ENCODE data around the gene MGAT5. TPM values are rescaled to one million over a fixed set of nuclear protein-coding genes. Genes with fewer than 3 reads are reported as not detected.
A peak's percentile ranks its signal among the peaks of the same experiment; 100 is the strongest.

Gene MGAT5
- total RNA-seq (2021; ENCODE audit: unreplicated experiment) (34.0 TPM), Bru-seq, nascent RNA (percentile 69 among the genes with signal in this experiment), BruChase-seq, experiment 1, labeled RNA remaining after a 6-hour chase (percentile 65 among the genes with signal in this experiment), BruChase-seq, experiment 2, labeled RNA remaining after a 2-hour chase (percentile 61 among the genes with signal in this experiment)
- polyA plus RNA-seq (2012) = 12.2 and 14.3 TPM in 2 replicates
- long read RNA-seq, partial matches to known transcripts = 2 of 42 reads
- long read RNA-seq, other reads (novel, unspliced or antisense) = 40 of 42 reads

- Histone ChIP-seq H3K9ac (ENCODE audit: low read length) (no peak within 1 kb of the TSS), H3K9me2 (ENCODE audit: insufficient read depth) (no peaks in the 10 kb centered on the region), H3K79me2 (ENCODE audit: insufficient read depth, low read length) (no peaks in the 10 kb centered on the region), H3K27me3 (ENCODE audit: insufficient read depth, low read length) (no peaks in the 10 kb centered on the region), H4K20me1 (ENCODE audit: insufficient read depth) (no peaks in the 10 kb centered on the region), H3K4me2 (ENCODE audit: low read length) (no peak within 1 kb of the TSS), H3K4me1 (ENCODE audit: control insufficient read depth in 1 of 2, insufficient read depth in 2 of 2, low read length in 2 of 2) (no peaks in the 10 kb centered on the region), H3K27ac (ENCODE audit: low read depth, low read length) (no peak within 1 kb of the TSS), H3K9me3 (ENCODE audit: control insufficient read depth in 1 of 2, insufficient read depth in 1 of 2, low read depth in 1 of 2, low read length in 2 of 2) (no peaks in the 10 kb centered on the region), H2AFZ (ENCODE audit: low read depth, low read length, poor library complexity, severe bottlenecking) (no peak within 1 kb of the TSS), H3K36me3 (ENCODE audit: control insufficient read depth in 1 of 2, insufficient read depth in 2 of 2, low read length in 2 of 2) (no peaks in the 10 kb centered on the region), H3K4me3 (replicated peaks in 1 of 2; ENCODE audit: low read depth in 1 of 2, low read length in 2 of 2) (no peak within 1 kb of the TSS)
- intact Hi-C loops (cut with micrococcal nuclease) = no loop called here
- TF ChIP-seq YY1 (IDR thresholded peaks at IDR 0.05; ENCODE audit: extremely low read depth, insufficient replicate concordance, low read depth, low read length) (no peak), EGR1 (IDR thresholded peaks at IDR 0.05; ENCODE audit: low read depth) (no peak), FOSL1 (IDR thresholded peaks at IDR 0.05; ENCODE audit: low read depth) (no peak), EZH2phosphoT487 (IDR thresholded peaks at IDR 0.05; ENCODE audit: borderline replicate concordance) (no peak), ELF1 (IDR thresholded peaks at IDR 0.05; ENCODE audit: borderline replicate concordance, low read depth) (no peak), CTCF (IDR thresholded peaks at IDR 0.05 in 2 of 3, conservative IDR thresholded peaks at IDR 0.05 in 1 of 3; ENCODE audit: borderline replicate concordance in 1 of 3, insufficient read depth in 1 of 3, low read depth in 2 of 3, low read length in 2 of 3) (no peak), MAX (IDR thresholded peaks at IDR 0.05) (no peak), ZBTB33 (IDR thresholded peaks at IDR 0.05; ENCODE audit: extremely low read depth, insufficient replicate concordance, low read length) (no peak)
- TF ChIP-seq, protein P1, sequence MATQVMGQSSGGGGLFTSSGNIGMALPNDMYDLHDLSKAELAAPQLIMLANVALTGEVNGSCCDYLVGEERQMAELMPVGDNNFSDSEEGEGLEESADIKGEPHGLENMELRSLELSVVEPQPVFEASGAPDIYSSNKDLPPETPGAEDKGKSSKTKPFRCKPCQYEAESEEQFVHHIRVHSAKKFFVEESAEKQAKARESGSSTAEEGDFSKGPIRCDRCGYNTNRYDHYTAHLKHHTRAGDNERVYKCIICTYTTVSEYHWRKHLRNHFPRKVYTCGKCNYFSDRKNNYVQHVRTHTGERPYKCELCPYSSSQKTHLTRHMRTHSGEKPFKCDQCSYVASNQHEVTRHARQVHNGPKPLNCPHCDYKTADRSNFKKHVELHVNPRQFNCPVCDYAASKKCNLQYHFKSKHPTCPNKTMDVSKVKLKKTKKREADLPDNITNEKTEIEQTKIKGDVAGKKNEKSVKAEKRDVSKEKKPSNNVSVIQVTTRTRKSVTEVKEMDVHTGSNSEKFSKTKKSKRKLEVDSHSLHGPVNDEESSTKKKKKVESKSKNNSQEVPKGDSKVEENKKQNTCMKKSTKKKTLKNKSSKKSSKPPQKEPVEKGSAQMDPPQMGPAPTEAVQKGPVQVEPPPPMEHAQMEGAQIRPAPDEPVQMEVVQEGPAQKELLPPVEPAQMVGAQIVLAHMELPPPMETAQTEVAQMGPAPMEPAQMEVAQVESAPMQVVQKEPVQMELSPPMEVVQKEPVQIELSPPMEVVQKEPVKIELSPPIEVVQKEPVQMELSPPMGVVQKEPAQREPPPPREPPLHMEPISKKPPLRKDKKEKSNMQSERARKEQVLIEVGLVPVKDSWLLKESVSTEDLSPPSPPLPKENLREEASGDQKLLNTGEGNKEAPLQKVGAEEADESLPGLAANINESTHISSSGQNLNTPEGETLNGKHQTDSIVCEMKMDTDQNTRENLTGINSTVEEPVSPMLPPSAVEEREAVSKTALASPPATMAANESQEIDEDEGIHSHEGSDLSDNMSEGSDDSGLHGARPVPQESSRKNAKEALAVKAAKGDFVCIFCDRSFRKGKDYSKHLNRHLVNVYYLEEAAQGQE (IDR thresholded peaks at IDR 0.05; ENCODE audit: low read depth) = no peak
- no TSS peak for BruUV-seq (replicated peaks)
- DNase-seq (ENCODE audit: low read depth, low spot score) (no peak), ATAC-seq (no peak)
- ChIA-PET CTCF (interaction anchor here (1.6 kb wide), 1 partner anchor 8 kb away, joined by 4 read pairs; no protein-coding TSS in a partner anchor), RAD21 (ENCODE audit: low non-redundant PET in 1 of 2, low total read pairs in 2 of 2, uncharacterized antibody in 2 of 2, unreplicated experiment in 2 of 2) (no interaction called here), POLR2A (no interaction called here)
Observed at GRCh38 chr2:134253804-134254203, at the start of gene MGAT5. MGAT5 (plus strand) TSS chr2:134254072; CDS start chr2:134254404, 332 bp downstream.

Measured in HCT116 (cell line).